Astrocyte (in vitro differentiated cells and primary cell): Measurements from ENCODE around the gene TEX2. TPM values are rescaled to one million over a fixed set of nuclear protein-coding genes. Genes with fewer than 3 reads are reported as not detected.

ENCODE experiments used
- DNase-seq: peaks from one replicate; pipeline ENCODE4 v3.0.0-alpha.2; 2010; ENCODE audit warnings: low read depth
- FAIRE-seq: peaks from 2 replicates; lab custom pipeline; 2011; peaks lifted over from hg19 to GRCh38; lab: Jason Lieb, UNC
- H2AFZ ChIP-seq: 2 replicates; pipeline ENCODE4 v1.6.0; 2012; ENCODE audit warnings: low read depth, low read length, inconsistent platforms
- H3K27ac ChIP-seq: 2 replicates; pipeline ENCODE4 v1.5.1; 2011; ENCODE audit warnings: low read depth, low read length, inconsistent platforms
- H3K27me3 ChIP-seq: 2 replicates; pipeline ENCODE4 v1.6.0; 2011; ENCODE audit warnings: low read length, inconsistent platforms; ENCODE audit not compliant: insufficient read depth
- H3K36me3 ChIP-seq: 2 replicates; pipeline ENCODE4 v1.5.1; 2011; ENCODE audit warnings: low read length, inconsistent platforms; ENCODE audit not compliant: insufficient read depth
- H3K4me1 ChIP-seq: 2 replicates; pipeline ENCODE4 v1.5.1; 2011; ENCODE audit warnings: low read length, inconsistent platforms; ENCODE audit not compliant: insufficient read depth
- H3K4me2 ChIP-seq: 2 replicates; pipeline ENCODE4 v1.6.0; 2012; ENCODE audit warnings: low read length, inconsistent platforms
- H3K4me3 ChIP-seq: 2 replicates; pipeline ENCODE4 v1.5.1; 2011; ENCODE audit warnings: low read depth, mild to moderate bottlenecking, low read length, inconsistent platforms; ENCODE audit not compliant: insufficient read depth
- H3K79me2 ChIP-seq: 2 replicates; pipeline ENCODE4 v1.6.0; 2012; ENCODE audit warnings: mild to moderate bottlenecking, low read length, inconsistent platforms; ENCODE audit not compliant: insufficient read depth
- H3K9ac ChIP-seq: 2 replicates; pipeline ENCODE4 v1.6.0; 2012; ENCODE audit warnings: mild to moderate bottlenecking, low read length, inconsistent platforms
- H3K9me3 ChIP-seq: 2 replicates; pipeline ENCODE4 v1.5.1; 2012; ENCODE audit warnings: low read depth, mild to moderate bottlenecking, low read length, inconsistent platforms; ENCODE audit not compliant: insufficient read depth
- H4K20me1 ChIP-seq: 2 replicates; pipeline ENCODE4 v1.6.0; 2012; ENCODE audit warnings: low read length, inconsistent platforms; ENCODE audit not compliant: insufficient read depth
- H3K27ac Mint-ChIP-seq: one replicate; pipeline ENCODE4 v1.8.0; 2021; ENCODE audit warnings: mild to moderate bottlenecking, mixed read lengths; ENCODE audit not compliant: unreplicated experiment
- H3K27me3 Mint-ChIP-seq: one replicate; pipeline ENCODE4 v1.8.0; 2021; ENCODE audit warnings: low read depth, mixed read lengths; ENCODE audit not compliant: unreplicated experiment
- H3K36me3 Mint-ChIP-seq: one replicate; pipeline ENCODE4 v1.8.0; 2021; ENCODE audit warnings: low read depth, mixed read lengths; ENCODE audit not compliant: unreplicated experiment
- H3K4me1 Mint-ChIP-seq: one replicate; pipeline ENCODE4 v1.8.0; 2021; ENCODE audit warnings: low read depth, mixed read lengths; ENCODE audit not compliant: unreplicated experiment
- H3K4me3 Mint-ChIP-seq: one replicate; pipeline ENCODE4 v1.8.0; 2021; ENCODE audit warnings: mild to moderate bottlenecking, moderate library complexity, mixed read lengths; ENCODE audit not compliant: unreplicated experiment
- H3K9me3 Mint-ChIP-seq: one replicate; pipeline ENCODE4 v1.8.0; 2021; ENCODE audit warnings: mild to moderate bottlenecking, mixed read lengths; ENCODE audit not compliant: unreplicated experiment
- CTCF ChIP-seq: IDR thresholded peaks from 2 replicates; pipeline ENCODE4 v1.5.1; 2011; ENCODE audit warnings: low read depth, mild to moderate bottlenecking, inconsistent platforms, low read length, moderate library complexity; ENCODE audit not compliant: insufficient read depth
- EZH2 ChIP-seq: IDR thresholded peaks from 2 replicates; pipeline ENCODE4 v1.6.1; 2012; ENCODE audit warnings: mild to moderate bottlenecking, low read length, inconsistent platforms; ENCODE audit not compliant: insufficient read depth
- total RNA-seq: library from RNA; stranded (reverse); gene quantifications from 2 replicates; pipeline ENCODE4 v1.2.1, GENCODE V29; 2021

The TEX2 gene
- total RNA-seq, 1 donor from 2014 or later: 56.1 TPM

DNA sequence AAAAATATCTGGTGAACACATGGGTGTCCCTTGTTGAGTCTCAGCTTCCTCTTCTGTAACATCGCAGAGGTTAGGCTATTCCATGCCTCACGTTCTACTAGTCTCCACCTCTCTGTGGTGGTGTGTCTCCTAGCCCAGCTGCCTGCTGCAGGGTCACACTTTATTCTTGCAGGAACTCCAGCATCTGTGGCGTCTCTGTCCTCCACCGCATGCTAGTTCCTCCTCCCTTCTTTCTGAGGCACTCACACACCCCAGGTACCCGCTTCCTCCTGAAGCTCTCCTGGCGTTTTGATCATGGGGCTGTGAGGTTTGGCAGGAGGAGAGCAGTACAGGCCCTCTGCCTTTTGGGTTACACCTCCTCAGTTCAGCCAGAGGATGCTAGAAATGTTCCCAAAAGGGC lies 9.9 kb upstream of the TEX2 start:
- H3K36me3 Mint-ChIP-seq: peaks cover 2% of the 10 kb centered on the region
- peaks cover 13% of the 10 kb centered on the region for H3K4me1 Mint-ChIP-seq

DNA sequence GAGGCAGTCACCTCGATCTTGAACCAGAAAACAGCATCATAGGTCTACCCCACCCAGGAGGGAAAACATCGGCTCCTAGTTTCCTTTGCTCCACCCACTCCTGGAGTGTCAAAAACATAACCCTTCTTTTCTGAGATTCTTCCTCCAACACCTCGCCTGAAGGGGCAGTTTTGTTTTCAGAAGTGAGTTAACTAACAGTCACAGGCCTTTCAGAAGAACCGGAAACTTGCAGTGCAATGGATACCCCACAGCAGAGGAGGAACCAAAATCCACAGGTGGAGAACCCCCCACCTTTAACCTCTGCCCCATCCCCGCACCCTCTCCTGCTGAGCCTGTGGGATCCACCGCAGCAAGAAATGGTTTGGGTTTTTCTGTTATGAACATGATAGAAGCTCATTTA lies 7.8 kb upstream of the TEX2 start:
- FAIRE-seq (no peak), DNase-seq (no peak)
- Histone ChIP-seq H3K27me3 (peaks cover 11% of the 10 kb centered on the region), H3K27ac (no peak overlapping the region), H2AFZ (no peak overlapping the region), H3K4me2 (no peak overlapping the region), H3K4me1 (no peaks in the 10 kb centered on the region), H3K36me3 (no peaks in the 10 kb centered on the region), H3K9me3 (peaks cover 4% of the 10 kb centered on the region), H3K9ac (no peak overlapping the region), H3K79me2 (no peaks in the 10 kb centered on the region), H3K4me3 (no peak overlapping the region), H4K20me1 (no peaks in the 10 kb centered on the region)
- H3K36me3 Mint-ChIP-seq: peaks cover 2% of the 10 kb centered on the region
- H3K9me3 Mint-ChIP-seq: peaks cover 4% of the 10 kb centered on the region
- H3K4me3 Mint-ChIP-seq: no peak overlapping the region
- H3K27me3 Mint-ChIP-seq: peaks cover 4% of the 10 kb centered on the region
- no peak overlapping the region for H3K27ac Mint-ChIP-seq
- TF ChIP-seq EZH2: no peak
- TF ChIP-seq CTCF: no peak
- H3K4me1 Mint-ChIP-seq: peaks cover 7% of the 10 kb centered on the region

More for the DNA sequence above, 9.9 kb upstream of the TEX2 start:
- TF ChIP-seq CTCF (no peak), EZH2 (no peak)
- H3K27me3 Mint-ChIP-seq: peaks cover 4% of the 10 kb centered on the region
- Histone ChIP-seq H3K4me2 (no peak overlapping the region), H3K4me1 (no peaks in the 10 kb centered on the region), H3K9ac (no peak overlapping the region), H3K36me3 (no peaks in the 10 kb centered on the region), H2AFZ (no peak overlapping the region), H3K27ac (no peak overlapping the region), H4K20me1 (no peaks in the 10 kb centered on the region), H3K4me3 (no peak overlapping the region), H3K27me3 (peaks cover 11% of the 10 kb centered on the region), H3K79me2 (no peaks in the 10 kb centered on the region), H3K9me3 (peaks cover 4% of the 10 kb centered on the region)
- H3K27ac Mint-ChIP-seq: no peak overlapping the region
- no peak overlapping the region for H3K4me3 Mint-ChIP-seq
- H3K9me3 Mint-ChIP-seq: peaks cover 4% of the 10 kb centered on the region
- FAIRE-seq (no peak), DNase-seq (no peak)

DNA sequence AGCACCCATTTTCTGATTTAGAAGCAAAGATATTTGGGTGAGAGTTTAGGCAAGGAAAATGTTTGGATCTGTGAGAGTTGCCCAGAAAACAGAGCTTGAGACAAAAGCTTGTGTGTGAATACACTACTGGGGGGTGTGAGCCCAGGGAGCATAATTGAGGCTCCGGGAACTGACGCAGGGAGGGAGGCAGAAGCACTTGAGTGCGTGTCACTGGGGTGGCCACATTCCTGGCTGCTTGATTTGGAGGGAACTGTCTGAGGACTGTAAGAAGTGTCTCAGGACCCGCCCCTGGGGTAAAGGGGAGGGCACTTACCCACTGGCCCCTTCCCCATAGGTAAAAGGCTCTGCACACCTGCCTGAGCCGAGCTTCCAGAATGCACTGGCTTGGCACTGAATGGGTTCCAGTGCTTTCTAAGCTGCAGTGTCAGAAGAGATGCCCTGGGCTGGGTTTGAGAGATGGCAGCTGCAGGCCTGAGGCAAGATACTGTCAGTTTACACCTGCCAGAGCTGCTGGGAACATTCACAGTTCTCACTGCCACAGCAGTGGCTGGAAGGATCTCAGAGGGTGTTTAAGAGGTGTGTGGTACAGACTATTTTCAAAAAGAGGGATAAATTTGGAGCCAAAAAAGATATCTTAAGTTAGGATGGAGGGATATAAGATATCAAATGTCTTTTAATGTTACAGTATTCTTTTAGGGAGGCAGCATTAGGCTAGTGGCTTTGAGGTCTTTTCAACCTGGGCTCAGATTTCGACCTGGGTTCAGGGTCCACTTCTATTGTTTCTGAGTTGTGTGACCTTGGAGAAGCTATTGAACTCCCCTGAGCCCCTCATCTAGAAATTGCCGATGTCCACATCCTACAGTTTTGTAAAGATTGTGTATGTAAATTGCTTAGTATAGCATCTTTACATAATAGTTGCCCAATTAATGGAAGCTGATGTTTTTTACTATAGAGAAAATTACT lies 6.9 kb upstream of the TEX2 start:
- Mint-ChIP-seq H3K27ac (no peak overlapping the region), H3K27me3 (peaks cover 4% of the 10 kb centered on the region), H3K9me3 (peaks cover 4% of the 10 kb centered on the region), H3K4me1 (peaks cover 12% of the 10 kb centered on the region), H3K4me3 (no peak overlapping the region), H3K36me3 (peaks cover 2% of the 10 kb centered on the region)
- DNase-seq (no peak), FAIRE-seq (no peak)
- H3K9ac ChIP-seq: no peak overlapping the region
- H3K27ac ChIP-seq: no peak overlapping the region
- H3K4me3 ChIP-seq: no peak overlapping the region
- peaks cover 11% of the 10 kb centered on the region for H3K27me3 ChIP-seq
- no peaks in the 10 kb centered on the region for H3K79me2 ChIP-seq
- H4K20me1 ChIP-seq: no peaks in the 10 kb centered on the region
- no peaks in the 10 kb centered on the region for H3K4me1 ChIP-seq
- no peak overlapping the region for H2AFZ ChIP-seq
- H3K36me3 ChIP-seq: no peaks in the 10 kb centered on the region
- peaks cover 4% of the 10 kb centered on the region for H3K9me3 ChIP-seq
- TF ChIP-seq EZH2 (no peak), CTCF (no peak)
- H3K4me2 ChIP-seq: no peak overlapping the region
